ENCODE results near the gene MSH6.

GRCh38 chr2:47738331-47738730, 44.6 kb upstream of the MSH6 start:
- TF ChIP-seq, protein P1, sequence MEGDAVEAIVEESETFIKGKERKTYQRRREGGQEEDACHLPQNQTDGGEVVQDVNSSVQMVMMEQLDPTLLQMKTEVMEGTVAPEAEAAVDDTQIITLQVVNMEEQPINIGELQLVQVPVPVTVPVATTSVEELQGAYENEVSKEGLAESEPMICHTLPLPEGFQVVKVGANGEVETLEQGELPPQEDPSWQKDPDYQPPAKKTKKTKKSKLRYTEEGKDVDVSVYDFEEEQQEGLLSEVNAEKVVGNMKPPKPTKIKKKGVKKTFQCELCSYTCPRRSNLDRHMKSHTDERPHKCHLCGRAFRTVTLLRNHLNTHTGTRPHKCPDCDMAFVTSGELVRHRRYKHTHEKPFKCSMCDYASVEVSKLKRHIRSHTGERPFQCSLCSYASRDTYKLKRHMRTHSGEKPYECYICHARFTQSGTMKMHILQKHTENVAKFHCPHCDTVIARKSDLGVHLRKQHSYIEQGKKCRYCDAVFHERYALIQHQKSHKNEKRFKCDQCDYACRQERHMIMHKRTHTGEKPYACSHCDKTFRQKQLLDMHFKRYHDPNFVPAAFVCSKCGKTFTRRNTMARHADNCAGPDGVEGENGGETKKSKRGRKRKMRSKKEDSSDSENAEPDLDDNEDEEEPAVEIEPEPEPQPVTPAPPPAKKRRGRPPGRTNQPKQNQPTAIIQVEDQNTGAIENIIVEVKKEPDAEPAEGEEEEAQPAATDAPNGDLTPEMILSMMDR (IDR thresholded peaks at IDR 0.05 in 4 of 5, conservative IDR thresholded peaks at IDR 0.05 in 1 of 5): no peak
- no peak for TF ChIP-seq POLR2A (IDR thresholded peaks at IDR 0.05)

All from gastrocnemius medialis (tissue), 4 donors.